Measurements from ENCODE around the gene KRT73.

DNA sequence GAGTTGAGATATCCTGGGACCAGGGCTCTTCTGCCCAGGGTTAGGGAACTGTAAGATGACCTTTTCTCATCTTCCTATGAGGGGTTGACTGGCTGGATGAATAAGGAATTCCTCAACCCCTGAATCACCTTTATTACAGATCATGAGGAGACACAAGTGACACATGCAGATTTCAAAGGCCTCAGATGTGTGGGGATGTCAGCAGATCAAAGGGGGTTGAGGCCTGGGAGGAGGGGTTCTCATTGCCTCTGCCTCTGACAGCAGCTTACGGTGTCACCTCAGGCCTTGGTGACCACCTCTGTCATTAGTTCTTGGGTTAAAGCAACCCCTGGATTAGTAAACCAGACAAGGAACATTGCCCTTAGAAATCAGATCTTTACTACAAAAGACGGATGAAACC lies 15.0 kb downstream of the KRT73 start:
- TF ChIP-seq, protein P1, sequence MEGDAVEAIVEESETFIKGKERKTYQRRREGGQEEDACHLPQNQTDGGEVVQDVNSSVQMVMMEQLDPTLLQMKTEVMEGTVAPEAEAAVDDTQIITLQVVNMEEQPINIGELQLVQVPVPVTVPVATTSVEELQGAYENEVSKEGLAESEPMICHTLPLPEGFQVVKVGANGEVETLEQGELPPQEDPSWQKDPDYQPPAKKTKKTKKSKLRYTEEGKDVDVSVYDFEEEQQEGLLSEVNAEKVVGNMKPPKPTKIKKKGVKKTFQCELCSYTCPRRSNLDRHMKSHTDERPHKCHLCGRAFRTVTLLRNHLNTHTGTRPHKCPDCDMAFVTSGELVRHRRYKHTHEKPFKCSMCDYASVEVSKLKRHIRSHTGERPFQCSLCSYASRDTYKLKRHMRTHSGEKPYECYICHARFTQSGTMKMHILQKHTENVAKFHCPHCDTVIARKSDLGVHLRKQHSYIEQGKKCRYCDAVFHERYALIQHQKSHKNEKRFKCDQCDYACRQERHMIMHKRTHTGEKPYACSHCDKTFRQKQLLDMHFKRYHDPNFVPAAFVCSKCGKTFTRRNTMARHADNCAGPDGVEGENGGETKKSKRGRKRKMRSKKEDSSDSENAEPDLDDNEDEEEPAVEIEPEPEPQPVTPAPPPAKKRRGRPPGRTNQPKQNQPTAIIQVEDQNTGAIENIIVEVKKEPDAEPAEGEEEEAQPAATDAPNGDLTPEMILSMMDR (IDR thresholded peaks at IDR 0.05; ENCODE audit: low read depth, low read length, missing input control): no peak
- TF ChIP-seq GABPA (IDR thresholded peaks at IDR 0.05 in 1 of 2, conservative IDR thresholded peaks at IDR 0.05 in 1 of 2) (no peak), JUND (IDR thresholded peaks at IDR 0.05) (no peak), YY1 (IDR thresholded peaks at IDR 0.05) (no peak), TAF1 (conservative IDR thresholded peaks at IDR 0.05) (no peak)
- TF ChIP-seq, protein P2, sequence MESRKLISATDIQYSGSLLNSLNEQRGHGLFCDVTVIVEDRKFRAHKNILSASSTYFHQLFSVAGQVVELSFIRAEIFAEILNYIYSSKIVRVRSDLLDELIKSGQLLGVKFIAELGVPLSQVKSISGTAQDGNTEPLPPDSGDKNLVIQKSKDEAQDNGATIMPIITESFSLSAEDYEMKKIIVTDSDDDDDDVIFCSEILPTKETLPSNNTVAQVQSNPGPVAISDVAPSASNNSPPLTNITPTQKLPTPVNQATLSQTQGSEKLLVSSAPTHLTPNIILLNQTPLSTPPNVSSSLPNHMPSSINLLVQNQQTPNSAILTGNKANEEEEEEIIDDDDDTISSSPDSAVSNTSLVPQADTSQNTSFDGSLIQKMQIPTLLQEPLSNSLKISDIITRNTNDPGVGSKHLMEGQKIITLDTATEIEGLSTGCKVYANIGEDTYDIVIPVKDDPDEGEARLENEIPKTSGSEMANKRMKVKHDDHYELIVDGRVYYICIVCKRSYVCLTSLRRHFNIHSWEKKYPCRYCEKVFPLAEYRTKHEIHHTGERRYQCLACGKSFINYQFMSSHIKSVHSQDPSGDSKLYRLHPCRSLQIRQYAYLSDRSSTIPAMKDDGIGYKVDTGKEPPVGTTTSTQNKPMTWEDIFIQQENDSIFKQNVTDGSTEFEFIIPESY (IDR thresholded peaks at IDR 0.05): no peak
- TF ChIP-seq, protein P3, sequence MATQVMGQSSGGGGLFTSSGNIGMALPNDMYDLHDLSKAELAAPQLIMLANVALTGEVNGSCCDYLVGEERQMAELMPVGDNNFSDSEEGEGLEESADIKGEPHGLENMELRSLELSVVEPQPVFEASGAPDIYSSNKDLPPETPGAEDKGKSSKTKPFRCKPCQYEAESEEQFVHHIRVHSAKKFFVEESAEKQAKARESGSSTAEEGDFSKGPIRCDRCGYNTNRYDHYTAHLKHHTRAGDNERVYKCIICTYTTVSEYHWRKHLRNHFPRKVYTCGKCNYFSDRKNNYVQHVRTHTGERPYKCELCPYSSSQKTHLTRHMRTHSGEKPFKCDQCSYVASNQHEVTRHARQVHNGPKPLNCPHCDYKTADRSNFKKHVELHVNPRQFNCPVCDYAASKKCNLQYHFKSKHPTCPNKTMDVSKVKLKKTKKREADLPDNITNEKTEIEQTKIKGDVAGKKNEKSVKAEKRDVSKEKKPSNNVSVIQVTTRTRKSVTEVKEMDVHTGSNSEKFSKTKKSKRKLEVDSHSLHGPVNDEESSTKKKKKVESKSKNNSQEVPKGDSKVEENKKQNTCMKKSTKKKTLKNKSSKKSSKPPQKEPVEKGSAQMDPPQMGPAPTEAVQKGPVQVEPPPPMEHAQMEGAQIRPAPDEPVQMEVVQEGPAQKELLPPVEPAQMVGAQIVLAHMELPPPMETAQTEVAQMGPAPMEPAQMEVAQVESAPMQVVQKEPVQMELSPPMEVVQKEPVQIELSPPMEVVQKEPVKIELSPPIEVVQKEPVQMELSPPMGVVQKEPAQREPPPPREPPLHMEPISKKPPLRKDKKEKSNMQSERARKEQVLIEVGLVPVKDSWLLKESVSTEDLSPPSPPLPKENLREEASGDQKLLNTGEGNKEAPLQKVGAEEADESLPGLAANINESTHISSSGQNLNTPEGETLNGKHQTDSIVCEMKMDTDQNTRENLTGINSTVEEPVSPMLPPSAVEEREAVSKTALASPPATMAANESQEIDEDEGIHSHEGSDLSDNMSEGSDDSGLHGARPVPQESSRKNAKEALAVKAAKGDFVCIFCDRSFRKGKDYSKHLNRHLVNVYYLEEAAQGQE (IDR thresholded peaks at IDR 0.05): no peak
- TF ChIP-seq, protein P4, sequence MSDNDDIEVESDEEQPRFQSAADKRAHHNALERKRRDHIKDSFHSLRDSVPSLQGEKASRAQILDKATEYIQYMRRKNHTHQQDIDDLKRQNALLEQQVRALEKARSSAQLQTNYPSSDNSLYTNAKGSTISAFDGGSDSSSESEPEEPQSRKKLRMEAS (IDR thresholded peaks at IDR 0.05): no peak
